Fibroblast of peridontal ligament (primary cell): ENCODE data around the gene CLDN4.
A peak's percentile ranks its signal among the peaks of the same experiment; 100 is the strongest.
"Not testable (repeated sequence)": the region's sequence is repeated elsewhere in the genome, so short reads cannot be mapped to it uniquely, and the experiment has no call there.

Source experiments
- DNase-seq: peaks from one replicate; pipeline ENCODE4 v3.0.0-alpha.2; 2010; ENCODE audit errors: extremely low read depth

The CLDN4 gene

GRCh38 chr7:73823873-73824592 is 6.8 kb upstream of the CLDN4 start:
- DNase-seq = no peak

DNA sequence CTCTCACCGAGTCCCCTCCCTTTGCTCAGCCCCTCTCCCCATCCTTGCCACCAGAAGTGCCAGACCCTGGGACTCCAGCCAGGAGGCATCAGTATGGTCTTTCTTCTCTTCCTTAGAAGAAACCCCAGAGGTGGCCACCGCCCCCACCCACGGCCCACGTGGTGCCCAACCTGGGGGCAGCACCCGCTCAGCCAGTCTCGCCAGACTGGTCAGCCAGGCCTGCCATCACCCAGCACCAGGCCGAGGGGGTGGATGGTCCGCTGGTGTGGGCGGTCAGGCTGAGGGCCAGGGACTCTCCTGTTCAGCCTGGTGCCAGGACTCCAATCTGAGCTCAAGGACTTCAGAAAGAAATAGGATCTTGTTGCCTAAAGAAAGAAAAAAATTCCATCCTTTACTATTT is 5.8 kb upstream of the CLDN4 start:
- no peak for DNase-seq

GRCh38 chr7:73827567-73828106 is 3.2 kb upstream of the CLDN4 start:
- DNase-seq = no peak

DNA sequence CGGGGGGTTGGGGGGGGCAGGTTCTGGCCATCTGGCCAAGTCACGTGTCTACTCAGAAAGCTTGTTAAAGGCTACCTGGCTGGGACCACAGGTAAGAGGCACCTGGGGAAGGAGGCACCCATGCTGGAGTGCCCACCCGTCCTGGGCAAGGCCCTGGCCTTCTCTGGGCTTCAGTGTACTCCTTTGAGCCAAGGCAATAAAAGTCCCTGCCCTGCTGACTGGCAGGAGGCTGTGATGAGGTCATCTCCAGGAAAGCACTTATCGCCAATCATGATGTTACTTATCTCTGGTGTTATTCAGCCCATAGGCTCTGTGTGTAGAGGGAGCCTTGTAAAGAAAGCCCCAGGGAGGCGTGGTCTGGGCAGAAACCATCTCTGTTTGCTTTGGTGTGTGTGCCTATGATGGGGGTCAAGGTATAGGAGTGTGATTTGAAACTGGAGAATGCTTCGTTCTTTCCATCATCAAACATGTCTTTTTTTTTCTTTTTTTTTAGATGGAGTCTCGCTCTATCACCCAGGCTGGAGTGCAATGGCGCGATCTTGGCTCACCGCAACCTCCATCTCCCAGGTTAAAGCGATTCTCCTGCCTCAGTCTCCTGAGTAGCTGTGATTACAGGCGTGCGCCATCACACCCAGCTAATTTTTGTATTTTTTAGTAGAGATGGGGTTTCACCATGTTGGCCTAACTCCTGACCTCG is 2.5 kb upstream of the CLDN4 start:
- DNase-seq = peak; percentile 38

GRCh38 chr7:73828972-73829371 is 1.8 kb upstream of the CLDN4 start:
- DNase-seq = no peak

- DNase-seq = no peak
Observed at GRCh38 chr7:73829505-73829904, 1.3 kb upstream of the CLDN4 start.

DNA sequence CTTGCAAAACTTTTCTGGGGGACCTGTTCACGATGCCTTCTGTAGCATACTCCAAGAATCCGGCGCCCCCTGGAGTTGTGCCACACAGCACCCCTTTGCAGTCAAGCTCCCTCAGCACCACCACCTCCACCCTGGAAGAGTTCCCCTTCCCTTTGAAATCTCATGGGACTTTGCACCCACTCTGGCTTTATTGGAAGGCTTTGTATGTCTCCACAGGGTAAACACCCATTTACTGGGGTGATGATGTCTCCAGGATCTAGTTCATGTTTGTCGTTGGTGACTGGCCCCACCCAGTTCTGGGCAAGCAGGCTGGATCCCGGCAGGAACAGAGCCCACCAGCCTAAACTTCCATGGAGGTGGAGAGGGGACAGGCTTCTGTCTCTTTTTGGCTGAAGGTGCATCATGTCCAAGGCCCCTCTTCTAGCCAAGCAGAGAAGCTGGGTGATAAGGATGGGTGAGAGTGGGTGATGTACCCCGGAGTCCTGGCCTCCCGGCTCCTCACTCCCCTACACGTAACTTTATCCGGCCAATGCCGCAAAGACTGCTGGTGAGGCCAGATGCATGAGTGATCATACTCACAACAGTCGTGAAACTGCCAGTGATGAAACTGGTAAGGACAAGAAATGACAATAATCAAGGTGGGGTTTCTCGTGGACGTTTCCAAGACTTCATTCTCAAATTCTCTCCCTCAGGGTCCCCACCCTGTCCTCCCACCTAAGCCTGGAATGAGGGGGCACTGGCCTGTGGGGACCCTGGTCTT is 695 bp upstream of the CLDN4 start:
- DNase-seq = no peak

- DNase-seq = no peak
Observed at GRCh38 chr7:73831584-73831833, 713 bp downstream of the CLDN4 start.

GRCh38 chr7:73831834-73832651 is 1.2 kb downstream of the CLDN4 start:
- DNase-seq = no peak

- DNase-seq = no peak
Observed at GRCh38 chr7:73832806-73833205, 2.0 kb downstream of the CLDN4 start.

- DNase-seq = no peak
Observed at GRCh38 chr7:73833251-73833919, 2.6 kb downstream of the CLDN4 start.

DNA sequence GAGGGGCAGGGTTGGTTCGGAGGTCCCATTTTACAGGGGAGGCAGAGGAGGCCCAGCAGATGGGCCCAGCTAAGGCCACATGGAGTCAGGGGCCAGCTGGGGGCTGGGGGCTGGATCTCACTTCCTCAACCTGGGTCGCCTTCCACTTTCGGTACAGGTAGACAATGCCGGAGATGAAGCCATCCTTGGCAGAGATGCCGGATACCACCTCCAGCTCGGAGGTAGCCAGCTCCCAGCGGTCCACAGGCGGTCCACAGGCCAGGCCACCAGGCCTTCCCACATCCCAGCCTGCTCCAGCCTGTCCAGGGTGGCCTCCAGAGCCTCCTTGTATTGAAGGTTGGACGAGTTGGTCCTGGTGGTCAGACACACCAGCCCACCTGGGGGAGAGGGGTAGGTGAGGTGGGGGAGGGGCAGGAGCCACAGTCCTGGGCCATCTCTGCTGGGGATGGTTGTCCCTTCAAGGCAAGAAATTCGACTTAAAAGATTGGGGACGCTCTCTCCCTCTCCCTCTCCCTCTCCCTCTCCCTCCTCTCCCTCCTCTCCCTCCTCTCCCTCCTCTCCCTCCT is 3.9 kb downstream of the CLDN4 start:
- no peak for DNase-seq

GRCh38 chr7:73837167-73837566 is 6.4 kb downstream of the CLDN4 start:
- DNase-seq = not testable (repeated sequence)

- DNase-seq = no peak
Observed at GRCh38 chr7:73838642-73839041, 7.8 kb downstream of the CLDN4 start.

DNA sequence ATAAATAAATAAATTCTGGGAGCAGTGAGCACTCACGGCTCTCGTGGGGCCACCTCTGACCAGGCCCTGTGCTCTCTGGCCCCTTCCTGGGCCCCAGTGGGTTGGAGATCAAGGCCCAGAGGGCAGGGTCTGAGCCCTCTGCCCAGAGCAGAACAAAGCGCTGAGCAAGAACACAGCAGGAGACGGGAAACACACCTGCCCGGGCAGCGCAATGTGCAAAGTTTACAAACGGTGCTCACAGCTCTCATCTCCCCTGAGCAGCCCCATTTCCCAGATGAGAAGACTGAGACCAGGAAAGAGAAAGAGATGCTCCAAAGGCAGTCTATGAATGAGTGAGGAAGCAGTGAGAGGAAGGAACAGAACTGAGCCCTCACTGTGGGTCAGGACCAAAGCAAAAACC is 8.5 kb downstream of the CLDN4 start:
- DNase-seq = no peak

DNA sequence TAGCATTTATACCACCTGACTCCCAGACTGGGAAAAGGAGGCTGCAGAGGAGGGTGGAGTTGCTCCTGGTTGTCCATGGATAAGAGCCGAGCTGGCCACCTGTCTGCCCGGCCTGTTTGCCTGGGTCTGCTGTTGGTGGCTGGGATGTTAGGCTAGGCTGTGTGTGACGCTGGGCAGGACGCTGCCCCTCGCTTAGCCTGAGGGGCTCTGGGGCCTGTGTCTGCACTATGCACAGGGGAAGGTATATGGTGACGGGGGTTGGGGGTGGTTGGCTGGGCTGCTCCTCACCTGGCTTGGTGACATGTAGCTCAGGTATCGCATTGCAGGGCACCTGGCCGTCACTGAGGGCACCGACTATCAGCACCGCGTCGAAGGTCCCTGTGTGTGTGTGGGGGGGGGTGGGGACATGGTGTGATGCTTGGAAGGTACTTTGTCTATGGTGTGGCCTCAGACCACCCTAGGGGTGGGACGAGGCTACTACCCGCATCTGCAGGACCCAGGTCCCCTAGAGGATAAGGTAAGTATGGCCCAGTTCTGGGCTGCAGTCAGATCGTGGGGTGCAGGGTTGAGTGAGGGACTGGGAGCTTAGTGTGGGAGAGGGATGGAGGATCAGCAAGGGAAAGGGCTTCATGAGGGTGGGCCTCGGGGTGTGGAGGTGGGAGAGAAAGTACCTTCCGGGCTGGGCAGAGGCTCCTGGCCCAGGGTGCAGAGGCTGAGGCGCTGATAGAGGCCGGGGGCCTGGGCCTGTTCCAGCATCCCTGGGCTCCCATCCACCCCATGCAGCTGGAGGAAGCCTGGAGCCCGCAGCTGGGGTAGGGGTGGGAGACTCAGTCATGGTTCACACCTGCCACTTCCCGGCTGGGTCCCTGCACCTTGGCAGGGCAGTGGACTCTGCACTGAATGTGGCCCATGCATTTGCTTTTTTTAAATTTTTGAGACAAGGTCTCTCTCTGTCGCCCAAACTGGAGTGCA is 9.2 kb downstream of the CLDN4 start:
- DNase-seq = no peak

DNA sequence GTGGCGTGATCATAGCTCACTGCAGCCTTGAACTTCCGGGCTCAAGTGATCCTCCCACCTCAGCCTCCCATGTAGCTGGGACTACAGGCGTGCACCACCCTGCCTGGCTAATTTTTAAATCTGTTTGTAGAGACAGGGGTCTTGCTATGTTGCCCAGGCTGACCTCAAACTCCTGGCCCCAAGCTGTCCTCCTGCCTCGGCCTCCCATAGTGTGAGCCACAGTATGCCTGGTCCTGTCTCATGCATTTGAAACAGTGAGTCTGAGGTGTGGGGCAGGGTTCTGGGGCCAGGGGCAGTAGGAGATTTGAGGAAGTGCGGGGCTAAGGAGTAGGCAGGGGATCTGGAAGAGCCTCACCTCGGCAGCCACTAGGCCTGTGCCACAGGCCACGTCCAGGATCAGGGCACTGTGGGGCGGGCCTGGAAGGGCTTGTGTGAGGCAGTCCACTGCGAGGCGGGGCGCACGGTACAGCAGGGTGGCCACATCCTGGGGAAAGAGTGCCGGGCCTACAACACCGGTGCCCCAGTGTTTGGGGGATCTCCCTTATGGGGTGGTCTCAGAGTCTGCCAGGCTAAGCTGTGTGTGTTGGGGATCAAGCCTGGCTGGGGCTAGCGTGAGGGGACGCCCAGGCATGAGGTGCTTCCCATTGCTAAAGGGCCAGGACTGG is 10.1 kb downstream of the CLDN4 start:
- no peak for DNase-seq

- no peak for DNase-seq
Observed at GRCh38 chr7:73841689-73842066, 10.9 kb downstream of the CLDN4 start.
